IPS DF 6.9 (cell line): Measurements from ENCODE around the gene UBE2D4.
"Not testable (repeated sequence)": the region's sequence is repeated elsewhere in the genome, so short reads cannot be mapped to it uniquely, and the experiment has no call there.

Experiments used
- DNase-seq: peaks from one replicate; pipeline ENCODE4 v3.0.0-alpha.2; 2013; ENCODE audit warnings: low read depth, low spot score
- H3K27ac ChIP-seq: one replicate; pipeline ENCODE4 v1.5.1; 2013; ENCODE audit warnings: low read length, control low read depth
- H3K27me3 ChIP-seq: 2 replicates; pipeline ENCODE4 v1.6.1; 2013; ENCODE audit warnings: mild to moderate bottlenecking, low read length; ENCODE audit not compliant: control insufficient read depth, insufficient read depth
- H3K36me3 ChIP-seq: 2 replicates; pipeline ENCODE4 v1.6.1; 2013; ENCODE audit warnings: low read length; ENCODE audit not compliant: control insufficient read depth, insufficient read depth
- H3K4me1 ChIP-seq: 2 replicates; pipeline ENCODE4 v1.6.1; 2013; ENCODE audit warnings: low read length; ENCODE audit not compliant: control insufficient read depth, insufficient read depth
- H3K4me3 ChIP-seq: 2 replicates; pipeline ENCODE4 v1.5.1; 2013; ENCODE audit warnings: mild to moderate bottlenecking, low read length
- H3K9me3 ChIP-seq: 2 replicates; pipeline ENCODE4 v1.6.1; 2013; ENCODE audit warnings: low read length, inconsistent platforms; ENCODE audit not compliant: control insufficient read depth, insufficient read depth
- WGBS: extraction: QIAGEN DNeasy Blood & Tissue Kit; methylation state at CpG from one replicate; pipeline ENCODE4 v1.1.7; 2013; ENCODE audit warnings: mixed read lengths, missing lambda C conversion rate; ENCODE audit not compliant: insufficient read length, insufficient coverage; 5-methylcytosine and 5-hydroxymethylcytosine counted together

UBE2D4 gene

DNA sequence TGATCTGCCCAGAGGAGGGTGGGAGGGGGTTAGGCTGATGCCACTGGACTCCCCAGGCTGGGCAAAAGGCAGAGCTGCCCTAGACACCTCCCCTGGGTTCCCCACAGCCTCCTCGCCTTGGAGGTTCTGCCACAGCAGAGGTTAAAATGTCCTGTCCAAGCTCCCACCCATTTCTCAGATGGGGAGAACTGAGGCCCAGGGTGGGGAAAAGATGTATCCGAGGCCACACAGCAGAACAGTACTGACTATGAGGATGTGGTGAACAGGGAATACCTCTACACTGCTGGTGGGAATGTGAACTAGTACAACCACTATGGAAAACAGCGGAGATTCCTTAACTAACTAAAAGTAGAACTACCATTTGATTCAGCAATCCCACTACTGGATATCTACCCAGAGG is 40.2 kb downstream of the UBE2D4 start:
- H3K9me3 ChIP-seq, H3K4me3 ChIP-seq, DNase-seq, H3K27me3 ChIP-seq, H3K27ac ChIP-seq, H3K36me3 ChIP-seq, H3K4me1 ChIP-seq: not testable (repeated sequence)
- no CpG with 5 or more reads among the region's 3 CpGs for WGBS

DNA sequence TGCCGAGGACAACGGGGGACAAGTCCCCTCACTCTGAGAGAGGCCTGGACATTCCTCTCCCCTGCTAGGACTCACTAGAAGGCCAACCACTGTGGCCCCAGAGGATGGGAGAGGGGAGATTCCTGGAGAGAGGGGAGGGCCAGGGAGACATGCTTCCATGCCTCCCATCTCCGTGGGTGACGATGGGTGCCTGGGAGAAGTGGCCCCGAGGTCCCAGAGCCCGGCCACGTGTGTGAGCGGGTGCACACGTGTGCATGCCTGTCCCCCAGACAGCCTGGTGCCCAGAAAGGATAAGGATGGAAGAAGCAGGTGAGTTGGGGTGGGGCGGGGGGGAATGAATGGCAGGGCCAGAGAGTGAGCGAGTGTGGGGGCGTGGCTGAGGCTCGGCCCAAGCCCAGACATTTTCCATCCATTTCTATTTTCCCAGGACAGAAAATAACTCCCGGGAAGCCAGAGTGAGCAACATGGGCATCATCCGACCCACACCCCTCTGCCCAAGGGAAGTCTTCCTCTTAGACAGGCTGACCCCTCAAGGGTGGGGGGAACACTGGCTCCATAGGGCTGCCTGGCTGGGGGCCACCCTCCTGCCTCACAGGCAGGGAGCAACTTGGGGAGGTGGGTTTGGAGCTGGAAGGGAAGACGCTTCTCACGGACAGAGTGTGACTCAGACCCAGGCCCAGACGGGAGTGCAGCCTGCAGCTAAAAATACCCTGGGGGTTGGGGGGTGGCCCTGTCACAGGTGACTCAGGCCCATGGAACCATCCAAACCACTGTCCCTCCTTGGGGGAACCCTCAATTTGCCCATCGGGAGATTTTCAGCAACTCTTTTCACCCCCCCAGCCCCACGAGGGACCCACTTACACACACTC is 42.2 kb downstream of the UBE2D4 start:
- not testable (repeated sequence) for H3K36me3 ChIP-seq, H3K9me3 ChIP-seq, H3K27me3 ChIP-seq, H3K4me3 ChIP-seq, H3K27ac ChIP-seq, DNase-seq, H3K4me1 ChIP-seq
- WGBS, result no CpG with 5 or more reads among the region's 20 CpGs

DNA sequence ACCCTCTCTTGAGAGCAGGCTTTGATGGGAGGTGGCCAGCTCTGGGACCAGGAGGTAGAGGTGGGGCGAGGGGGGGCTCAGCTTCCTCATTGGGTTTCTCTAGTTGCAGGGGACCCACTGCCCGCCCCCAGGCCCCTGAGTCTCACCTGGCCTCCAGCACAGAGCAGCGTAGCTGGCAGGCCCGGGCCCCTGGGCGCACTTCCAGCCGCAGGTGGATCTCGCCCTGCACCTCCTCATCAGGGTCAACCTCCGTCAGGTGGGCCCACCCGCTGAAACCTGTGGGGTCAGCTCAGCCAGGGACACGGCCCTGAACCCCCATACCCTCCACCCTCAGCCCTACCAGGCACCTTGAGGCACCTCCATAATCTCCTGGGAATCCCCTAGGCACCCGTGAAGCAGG is 43.4 kb downstream of the UBE2D4 start:
- not testable (repeated sequence) for H3K4me1 ChIP-seq, DNase-seq, H3K4me3 ChIP-seq, H3K36me3 ChIP-seq, H3K27me3 ChIP-seq, H3K27ac ChIP-seq, H3K9me3 ChIP-seq
- WGBS, result no CpG with 5 or more reads among the region's 11 CpGs

DNA sequence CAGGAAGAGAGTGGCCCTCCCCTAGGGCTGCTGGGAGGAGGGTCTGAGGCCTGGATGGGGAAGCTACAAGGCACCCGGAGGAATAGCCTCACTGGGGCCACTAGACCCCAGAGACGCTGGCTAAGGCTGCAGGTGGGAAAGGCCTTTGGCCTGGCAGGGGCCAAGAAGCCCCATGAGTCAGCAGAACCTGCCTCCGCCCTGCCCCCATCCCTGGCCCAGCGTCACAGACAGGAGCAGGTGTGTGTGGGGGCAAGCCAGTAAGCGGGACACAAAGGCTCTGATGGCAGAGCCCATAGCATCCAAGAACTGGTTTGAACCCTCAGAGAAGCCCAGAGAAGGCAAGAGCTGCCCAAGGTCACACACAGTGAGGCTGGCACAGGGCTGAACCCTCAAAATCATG is 44.5 kb downstream of the UBE2D4 start:
- not testable (repeated sequence) for H3K27me3 ChIP-seq, H3K36me3 ChIP-seq, H3K4me1 ChIP-seq, H3K27ac ChIP-seq, H3K9me3 ChIP-seq, H3K4me3 ChIP-seq, DNase-seq
- WGBS, result no CpG with 5 or more reads among the region's 5 CpGs

DNA sequence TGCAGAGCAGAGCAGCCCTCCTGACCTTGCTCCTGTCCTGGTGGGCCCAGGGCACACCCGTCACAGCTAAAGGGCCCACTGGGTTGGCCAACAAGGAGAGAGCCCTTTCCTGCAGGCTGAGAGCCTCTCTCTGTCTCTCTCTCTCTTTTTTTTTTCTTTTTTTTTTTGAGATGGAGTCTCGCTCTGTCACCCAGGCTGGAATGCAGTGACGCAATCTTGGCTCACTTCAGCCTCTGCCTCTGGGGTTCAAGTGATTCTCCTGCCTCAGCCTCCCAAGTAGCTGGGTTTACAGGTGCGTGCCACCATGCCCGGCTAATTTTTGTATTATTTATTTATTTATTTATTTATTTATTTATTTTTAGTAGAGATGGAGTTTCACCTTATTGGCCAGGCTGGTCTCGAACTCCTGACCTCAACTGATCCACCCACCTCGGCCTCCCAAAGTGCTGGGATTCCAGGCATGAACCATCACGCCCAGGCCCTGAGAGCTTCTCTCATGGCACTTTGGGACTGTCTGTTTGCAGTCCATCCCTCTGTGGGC is 47.9 kb downstream of the UBE2D4 start:
- not testable (repeated sequence) for H3K27me3 ChIP-seq, H3K9me3 ChIP-seq, DNase-seq, H3K4me1 ChIP-seq, H3K36me3 ChIP-seq, H3K4me3 ChIP-seq, H3K27ac ChIP-seq
- WGBS, result no CpG with 5 or more reads among the region's 8 CpGs

DNA sequence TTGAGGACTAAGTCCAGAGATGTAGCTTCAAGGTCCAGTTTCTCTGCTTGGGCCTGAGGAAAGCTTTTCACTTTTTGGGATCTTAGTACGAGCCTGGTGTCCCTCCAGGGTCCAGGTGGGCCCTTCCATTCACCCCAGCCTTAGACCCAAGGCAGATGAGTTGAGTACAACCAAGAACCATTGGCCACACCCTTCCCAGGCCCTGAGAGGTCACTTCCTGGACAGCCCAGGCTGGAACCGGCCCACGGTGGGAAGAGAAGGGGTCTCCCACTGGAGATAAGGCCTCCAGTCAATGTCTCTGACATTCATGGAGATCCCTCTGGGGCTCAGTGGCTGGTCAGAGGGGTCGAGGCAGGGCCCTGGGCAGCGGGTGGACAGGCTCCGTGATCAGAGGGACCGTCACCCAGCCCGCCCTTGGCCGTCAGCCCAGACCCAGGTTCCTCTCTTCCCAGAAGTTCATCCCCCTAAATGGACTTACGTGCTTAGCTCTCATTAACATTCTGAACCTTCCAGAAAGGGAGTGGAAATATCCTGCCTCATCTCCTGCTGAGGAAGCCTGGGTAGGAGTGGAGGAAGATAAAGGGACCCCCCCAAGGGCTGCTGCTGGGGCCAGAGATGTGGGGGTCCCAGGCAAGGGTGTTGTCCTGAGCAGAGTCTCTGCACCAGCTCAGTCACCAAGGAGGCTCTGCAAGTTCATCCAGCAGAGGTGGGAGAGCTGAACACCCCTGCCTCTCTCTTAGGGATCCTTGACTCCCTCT is 48.7 kb downstream of the UBE2D4 start:
- H3K9me3 ChIP-seq, H3K27ac ChIP-seq, H3K4me3 ChIP-seq, H3K4me1 ChIP-seq, DNase-seq, H3K36me3 ChIP-seq, H3K27me3 ChIP-seq: not testable (repeated sequence)
- WGBS, result no CpG with 5 or more reads among the region's 10 CpGs

DNA sequence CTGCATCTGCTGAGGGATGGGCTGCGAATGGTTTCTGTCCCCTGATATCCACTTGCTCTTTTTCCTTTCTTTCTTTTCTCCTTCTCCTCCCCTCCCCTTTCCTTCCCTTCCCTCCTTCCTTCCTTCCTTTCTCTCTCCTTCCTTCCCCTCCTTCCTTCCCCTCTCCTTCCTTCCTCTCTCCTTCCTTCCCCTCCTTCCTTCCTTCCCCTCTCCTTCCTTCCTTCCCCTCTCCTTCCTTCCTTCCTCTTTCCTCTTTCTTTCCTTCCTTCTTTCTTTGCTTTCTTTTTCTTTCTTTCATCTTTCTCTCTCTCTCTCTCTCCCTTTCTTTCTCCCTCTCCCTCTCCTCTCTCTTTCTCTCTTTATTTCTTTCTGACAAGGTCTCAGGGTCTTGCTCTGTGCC is 51.3 kb downstream of the UBE2D4 start:
- Histone ChIP-seq H3K27ac (no peak overlapping the region), H3K4me1 (no peaks in the 10 kb centered on the region), H3K36me3 (no peaks in the 10 kb centered on the region), H3K27me3 (no peaks in the 10 kb centered on the region), H3K4me3 (no peak overlapping the region), H3K9me3 (no peaks in the 10 kb centered on the region)
- no peak for DNase-seq
- no CpG with 5 or more reads among the region's 1 CpG for WGBS

DNA sequence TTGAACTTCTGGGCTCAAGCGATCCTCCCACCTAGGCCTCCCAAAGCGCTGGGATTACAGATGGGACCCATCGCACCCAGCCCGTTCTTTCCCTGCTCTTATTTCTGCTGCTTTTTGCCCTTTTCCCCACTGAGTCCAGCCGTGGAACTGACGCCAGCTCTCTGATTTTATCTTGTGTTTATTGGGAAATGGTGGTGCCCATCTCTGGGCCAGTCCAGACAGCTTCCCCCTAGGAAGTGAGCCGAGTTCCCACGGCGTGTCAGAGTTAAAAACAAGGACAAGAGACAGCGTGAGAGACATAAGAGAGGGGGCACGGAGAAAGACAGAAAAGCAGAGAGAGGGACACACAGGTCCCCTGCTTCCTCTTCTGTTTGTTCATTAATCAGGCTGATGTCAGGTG is 51.9 kb downstream of the UBE2D4 start:
- H3K27ac ChIP-seq, H3K9me3 ChIP-seq, DNase-seq, H3K4me3 ChIP-seq, H3K27me3 ChIP-seq, H3K4me1 ChIP-seq, H3K36me3 ChIP-seq: not testable (repeated sequence)
- no CpG with 5 or more reads among the region's 11 CpGs for WGBS

DNA sequence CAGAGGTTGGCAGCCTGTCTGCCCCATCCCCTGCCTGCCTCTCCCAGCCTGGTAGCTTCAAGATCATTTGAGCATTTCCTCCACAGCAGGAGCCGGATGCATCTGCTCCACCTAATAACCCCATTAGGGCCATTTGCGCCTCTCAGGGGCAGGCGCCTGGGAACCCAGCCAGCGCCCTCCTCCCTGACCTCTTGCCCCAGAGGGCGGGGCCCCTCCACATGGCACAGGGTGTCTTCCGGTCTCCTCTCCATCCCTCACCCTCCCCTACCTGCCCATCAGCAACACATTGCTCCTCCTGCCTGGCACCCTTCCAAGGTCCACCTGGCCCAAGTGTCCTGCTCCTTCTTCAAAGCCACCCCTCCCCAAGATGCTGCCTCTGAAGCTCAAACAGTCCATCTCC is 56.6 kb downstream of the UBE2D4 start:
- H3K27me3 ChIP-seq, H3K9me3 ChIP-seq, H3K4me3 ChIP-seq, H3K27ac ChIP-seq, H3K36me3 ChIP-seq, DNase-seq, H3K4me1 ChIP-seq: not testable (repeated sequence)
- no CpG with 5 or more reads among the region's 6 CpGs for WGBS

DNA sequence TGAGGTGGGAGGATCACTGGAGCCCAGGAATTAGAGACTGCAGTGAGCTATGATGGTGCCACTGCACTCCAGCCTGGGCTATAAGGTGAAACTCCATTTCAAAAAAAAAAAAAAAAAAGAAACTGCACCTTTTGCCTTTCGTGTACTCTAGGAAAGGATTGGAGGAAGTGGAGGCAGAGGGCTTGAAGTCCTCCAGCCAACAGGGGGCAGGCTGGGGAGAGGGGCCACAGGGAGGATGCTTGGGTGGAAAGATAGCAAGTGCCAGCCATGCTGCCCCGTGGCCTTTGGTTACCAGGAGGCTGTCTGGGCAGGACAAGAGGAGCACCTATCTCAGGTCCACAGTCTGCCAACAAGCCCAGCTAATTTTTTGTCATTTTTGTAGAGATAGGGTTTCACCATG is 57.5 kb downstream of the UBE2D4 start:
- H3K27me3 ChIP-seq, H3K27ac ChIP-seq, H3K4me1 ChIP-seq, H3K9me3 ChIP-seq, DNase-seq, H3K36me3 ChIP-seq, H3K4me3 ChIP-seq: not testable (repeated sequence)
- WGBS, result no CpG with 5 or more reads among the region's 2 CpGs
